ENCODE results near the gene CYB561A3.
"Not testable (repeated sequence)": the region's sequence is repeated elsewhere in the genome, so short reads cannot be mapped to it uniquely, and the experiment has no call there.

Gene CYB561A3

GRCh38 chr11:61361741-61362541 lies at the start of gene CYB561A3, which contains the start of gene TMEM138:
Gene CYB561A3, minus strand, starts transcription at chr11:61361882. Its CDS starts 5,169 bp downstream, at chr11:61356713.
Gene TMEM138, plus strand, starts transcription at chr11:61362374. Its CDS starts 2,017 bp downstream, at chr11:61364391.
- peak; percentile 73 to 79 (median 74) for DNase-seq

- no peak for DNase-seq
Observed at GRCh38 chr11:61406991-61407728, 45.5 kb upstream of the CYB561A3 start.

GRCh38 chr11:61406067-61406466 lies 44.4 kb upstream of the CYB561A3 start:
- DNase-seq = no peak

GRCh38 chr11:61404641-61405040 lies 43.0 kb upstream of the CYB561A3 start:
- no peak for DNase-seq

GRCh38 chr11:61404103-61404502 lies 42.4 kb upstream of the CYB561A3 start:
- no peak for DNase-seq

- no peak for DNase-seq
Observed at GRCh38 chr11:61403658-61404057, 42.0 kb upstream of the CYB561A3 start.

GRCh38 chr11:61401573-61401972 lies 39.9 kb upstream of the CYB561A3 start:
- no peak for DNase-seq

GRCh38 chr11:61401173-61401572 lies 39.5 kb upstream of the CYB561A3 start:
- DNase-seq = no peak

GRCh38 chr11:61392981-61393595 lies 31.4 kb upstream of the CYB561A3 start:
- peak in 1 of 4 experiments; percentile 7 for DNase-seq

GRCh38 chr11:61390161-61390560 lies 28.5 kb upstream of the CYB561A3 start:
- DNase-seq = no peak

- no peak for DNase-seq
Observed at GRCh38 chr11:61384271-61385242, 22.9 kb upstream of the CYB561A3 start.

GRCh38 chr11:61383859-61384258 lies 22.2 kb upstream of the CYB561A3 start:
- not testable (repeated sequence) for DNase-seq

GRCh38 chr11:61380884-61381283 lies 19.2 kb upstream of the CYB561A3 start:
- DNase-seq = no peak

- DNase-seq = no peak
Observed at GRCh38 chr11:61378713-61379313, 17.1 kb upstream of the CYB561A3 start.

- no peak for DNase-seq
Observed at GRCh38 chr11:61377461-61378160, 15.9 kb upstream of the CYB561A3 start.

GRCh38 chr11:61375761-61376108 lies 14.1 kb upstream of the CYB561A3 start:
- no peak for DNase-seq

GRCh38 chr11:61372659-61373420 lies 11.2 kb upstream of the CYB561A3 start:
- no peak for DNase-seq

- DNase-seq = no peak
Observed at GRCh38 chr11:61370349-61371005, 8.8 kb upstream of the CYB561A3 start.

- no peak for DNase-seq
Observed at GRCh38 chr11:61369372-61370348, 8.0 kb upstream of the CYB561A3 start.
